AG10803 (cell line): ENCODE measurements around the gene OR5AR1.

Experiments
- DNase-seq: peaks from one replicate; pipeline ENCODE4 v3.0.0; 2010; ENCODE audit warnings: low read depth
- H3K4me3 ChIP-seq: 2 replicates; pipeline ENCODE4 v1.5.1; 2011; ENCODE audit warnings: mild to moderate bottlenecking, low read length, control low read depth
- TF ChIP-seq, protein P1 (sequence below): conservative IDR thresholded peaks from 2 replicates; pipeline ENCODE4 v1.5.1; 2011; ENCODE audit warnings: mild to moderate bottlenecking, low read length, control low read depth, inconsistent platforms

Gene OR5AR1

DNA sequence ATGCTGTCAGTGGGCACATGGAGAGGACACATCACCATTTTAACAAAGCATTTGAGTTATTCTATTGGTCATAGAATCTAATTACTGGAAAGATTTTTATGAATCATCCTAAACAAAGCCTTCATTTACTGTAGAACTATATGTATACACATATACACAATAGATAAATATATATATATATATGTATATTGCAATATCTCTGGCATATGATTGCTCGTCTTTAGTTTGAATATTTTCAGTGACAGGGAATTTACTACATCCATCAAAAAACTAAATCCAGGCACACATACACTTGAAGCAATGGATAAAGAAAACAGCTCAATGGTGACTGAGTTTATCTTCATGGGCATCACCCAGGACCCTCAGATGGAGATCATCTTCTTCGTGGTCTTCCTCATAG lies at the start of gene OR5AR1:
Gene OR5AR1 (plus strand): TSS at position 301 of the 400 bp plus-strand sequence. CDS start 0 bp downstream, at position 301.
- TF ChIP-seq, protein P1, sequence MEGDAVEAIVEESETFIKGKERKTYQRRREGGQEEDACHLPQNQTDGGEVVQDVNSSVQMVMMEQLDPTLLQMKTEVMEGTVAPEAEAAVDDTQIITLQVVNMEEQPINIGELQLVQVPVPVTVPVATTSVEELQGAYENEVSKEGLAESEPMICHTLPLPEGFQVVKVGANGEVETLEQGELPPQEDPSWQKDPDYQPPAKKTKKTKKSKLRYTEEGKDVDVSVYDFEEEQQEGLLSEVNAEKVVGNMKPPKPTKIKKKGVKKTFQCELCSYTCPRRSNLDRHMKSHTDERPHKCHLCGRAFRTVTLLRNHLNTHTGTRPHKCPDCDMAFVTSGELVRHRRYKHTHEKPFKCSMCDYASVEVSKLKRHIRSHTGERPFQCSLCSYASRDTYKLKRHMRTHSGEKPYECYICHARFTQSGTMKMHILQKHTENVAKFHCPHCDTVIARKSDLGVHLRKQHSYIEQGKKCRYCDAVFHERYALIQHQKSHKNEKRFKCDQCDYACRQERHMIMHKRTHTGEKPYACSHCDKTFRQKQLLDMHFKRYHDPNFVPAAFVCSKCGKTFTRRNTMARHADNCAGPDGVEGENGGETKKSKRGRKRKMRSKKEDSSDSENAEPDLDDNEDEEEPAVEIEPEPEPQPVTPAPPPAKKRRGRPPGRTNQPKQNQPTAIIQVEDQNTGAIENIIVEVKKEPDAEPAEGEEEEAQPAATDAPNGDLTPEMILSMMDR, result no peak
- H3K4me3 ChIP-seq, result no peak within 1 kb of the TSS
- no peak for DNase-seq

DNA sequence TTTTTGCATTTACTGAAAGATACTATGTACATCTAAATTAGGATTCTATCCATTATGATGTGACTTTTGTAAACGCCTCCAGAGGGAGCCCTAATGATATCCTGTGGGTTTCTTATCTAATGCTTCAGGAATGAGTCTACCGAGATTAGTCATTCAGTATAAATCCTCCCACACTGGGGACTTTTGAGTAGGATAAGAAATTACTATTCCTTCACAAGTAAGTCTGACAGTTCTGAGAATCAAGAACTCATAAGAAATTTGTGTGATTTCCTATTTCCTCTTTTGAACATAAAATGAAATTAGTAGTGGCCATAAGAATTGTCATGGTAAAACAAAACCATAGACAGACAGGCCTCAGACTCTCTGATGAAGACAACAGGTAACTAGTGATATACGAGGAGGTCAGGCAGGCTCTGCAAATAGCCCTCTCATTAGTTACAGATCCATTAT lies 38.8 kb upstream of the OR5AR1 start:
- DNase-seq, result peak; percentile 56
- no peak overlapping the region for H3K4me3 ChIP-seq
- TF ChIP-seq, protein P1, result peak; percentile 49

DNA sequence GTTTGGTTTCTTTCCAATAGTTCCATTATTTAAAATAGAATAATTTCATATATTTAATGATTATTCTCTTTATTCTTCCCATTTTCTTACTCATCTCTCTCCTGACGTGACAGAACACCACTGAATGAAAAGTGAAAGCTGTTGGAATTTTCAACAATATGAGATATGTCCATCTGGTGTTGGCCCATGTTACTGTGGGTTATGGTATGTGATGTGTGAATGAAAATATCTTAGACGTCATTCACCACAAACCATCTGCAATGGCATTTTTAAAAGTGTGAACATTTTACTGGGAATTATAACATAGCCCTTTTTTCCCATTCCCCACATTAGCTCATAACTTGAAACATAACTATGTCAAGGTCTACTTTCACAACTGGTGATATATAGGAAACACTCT lies 37.5 kb upstream of the OR5AR1 start:
- H3K4me3 ChIP-seq, result no peak overlapping the region
- TF ChIP-seq, protein P1, result no peak
- DNase-seq, result no peak

DNA sequence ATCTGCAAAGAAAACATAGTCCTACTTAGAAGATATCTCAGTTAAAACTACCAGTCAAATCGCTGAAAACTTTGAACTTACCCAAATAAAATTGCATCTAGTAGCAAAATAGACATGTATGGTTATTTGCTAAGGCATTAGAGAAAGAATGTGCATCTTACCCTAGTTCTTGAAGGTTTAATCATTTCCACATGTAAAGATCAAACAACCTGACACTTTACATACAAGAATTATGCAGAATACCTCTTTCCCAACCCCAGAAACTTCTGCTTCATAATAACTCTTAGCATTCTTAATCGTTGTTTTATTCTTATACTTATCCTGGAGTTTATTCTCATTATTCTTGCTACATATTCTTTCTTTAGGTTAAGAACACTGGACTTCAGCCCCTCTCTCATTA lies 31.2 kb upstream of the OR5AR1 start:
- TF ChIP-seq, protein P1, result no peak
- H3K4me3 ChIP-seq, result no peak overlapping the region
- DNase-seq, result no peak

DNA sequence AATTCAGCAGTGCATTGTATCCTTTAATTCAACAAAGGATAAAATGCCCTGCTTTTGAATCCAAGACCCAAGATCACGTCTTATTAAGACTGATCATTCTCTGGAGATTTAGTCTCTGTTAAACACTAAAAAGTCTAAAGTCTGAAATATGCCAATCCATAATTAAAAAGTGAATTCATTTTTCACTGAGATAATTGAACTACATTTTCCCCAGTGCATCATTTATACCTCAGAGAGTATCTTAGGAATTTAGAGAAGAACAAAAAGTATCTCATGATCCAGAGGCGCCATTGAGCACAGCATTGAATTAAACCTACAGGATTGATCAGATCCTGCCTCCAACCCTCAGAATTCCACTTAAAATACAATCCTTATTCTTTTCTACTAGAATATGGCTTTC lies 26.6 kb upstream of the OR5AR1 start:
- DNase-seq, result no peak
- TF ChIP-seq, protein P1, result no peak
- no peak overlapping the region for H3K4me3 ChIP-seq

DNA sequence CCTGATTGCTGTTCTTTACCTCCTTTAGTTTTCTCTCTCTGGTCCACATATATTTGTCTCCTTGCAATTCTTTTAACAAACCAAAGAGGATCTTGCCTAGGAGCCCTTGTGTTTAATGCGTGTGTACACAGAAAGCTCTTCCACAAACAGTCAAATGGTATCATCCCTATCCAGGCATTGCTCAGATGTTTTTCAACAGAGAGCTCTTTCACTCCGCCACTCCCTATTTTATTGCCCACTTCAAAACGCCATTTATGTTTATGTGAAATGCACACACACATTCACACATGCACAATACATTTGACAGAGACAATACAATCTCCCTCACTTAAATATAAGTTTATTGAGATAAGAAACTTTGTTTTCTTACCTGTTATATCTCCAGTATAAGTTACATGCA lies 26.0 kb upstream of the OR5AR1 start:
- TF ChIP-seq, protein P1, result no peak
- no peak overlapping the region for H3K4me3 ChIP-seq
- DNase-seq, result no peak

DNA sequence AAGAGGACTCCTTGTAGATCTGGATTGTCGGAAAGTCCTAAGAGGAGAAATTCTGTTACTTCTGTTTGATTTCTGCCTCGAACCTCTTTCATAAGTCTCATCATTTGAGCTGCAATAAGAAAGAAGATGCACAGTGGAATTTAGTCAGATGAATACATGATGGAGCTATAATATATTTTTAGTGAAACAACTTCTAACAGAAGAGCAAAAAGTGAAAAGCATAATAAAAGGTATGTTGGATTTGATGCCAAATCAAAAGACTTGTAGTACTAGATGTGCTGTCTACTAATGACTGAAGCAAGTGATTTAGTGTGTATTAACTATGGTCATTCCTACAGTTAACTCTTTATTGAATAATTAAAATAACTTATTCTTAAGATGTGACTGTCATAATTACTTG lies 21.1 kb upstream of the OR5AR1 start, which contains the start of gene OR5AP2:
Gene OR5AP2 (minus strand): TSS at position 101 of the 400 bp plus-strand sequence. CDS start 0 bp downstream, at position 101.
- TF ChIP-seq, protein P1, result no peak
- H3K4me3 ChIP-seq, result no peak within 1 kb of the TSS
- DNase-seq, result no peak
